HG02943 (cell line): Measurements from ENCODE around the gene COPA.

Experiments used
- ATAC-seq: cut with Tn5 transposase; IDR thresholded peaks from one replicate; pipeline ENCODE4 v1.9.1; 2021; ENCODE audit warnings: mild to moderate bottlenecking, low read depth, moderate library complexity; ENCODE audit not compliant: unreplicated experiment

Gene COPA

DNA sequence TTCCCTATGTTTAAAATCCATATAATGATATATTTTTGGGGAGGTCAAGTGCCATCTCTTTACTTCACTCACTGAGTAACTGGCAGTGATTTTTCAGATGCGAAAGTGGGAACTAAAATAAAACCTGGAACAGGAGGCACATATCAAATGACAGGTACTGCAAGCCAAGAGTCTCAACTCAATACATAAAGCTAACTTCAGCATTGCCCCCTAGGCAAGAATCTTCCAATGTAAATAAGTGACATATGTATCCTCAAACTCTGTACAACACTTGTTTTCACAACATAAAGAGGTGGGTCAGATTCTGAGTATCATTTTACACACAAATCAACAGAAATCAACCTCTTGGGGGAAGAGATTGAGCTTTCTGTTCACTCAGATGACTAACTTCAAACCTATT lies 98.8 kb downstream of the COPA start:
- ATAC-seq = no peak

DNA sequence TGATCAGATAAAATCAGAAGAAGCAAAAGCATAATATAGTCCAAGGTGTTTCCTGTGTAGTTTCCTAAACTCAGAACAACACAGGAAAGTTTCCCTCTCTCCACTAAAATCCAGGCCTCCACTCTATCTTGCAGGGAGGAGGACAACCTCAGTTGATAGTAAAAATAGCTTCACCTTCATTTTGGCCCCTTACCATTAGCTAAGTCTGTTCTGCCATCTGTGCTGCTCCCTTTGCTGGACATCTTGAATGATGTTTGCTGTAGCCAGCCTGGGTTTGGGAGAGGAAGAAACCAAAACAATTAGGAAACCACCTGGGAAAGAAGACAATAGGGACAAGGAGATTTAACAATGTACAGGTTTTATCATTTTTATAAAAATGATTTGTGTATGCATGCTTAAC lies 99.3 kb downstream of the COPA start:
- no peak for ATAC-seq

DNA sequence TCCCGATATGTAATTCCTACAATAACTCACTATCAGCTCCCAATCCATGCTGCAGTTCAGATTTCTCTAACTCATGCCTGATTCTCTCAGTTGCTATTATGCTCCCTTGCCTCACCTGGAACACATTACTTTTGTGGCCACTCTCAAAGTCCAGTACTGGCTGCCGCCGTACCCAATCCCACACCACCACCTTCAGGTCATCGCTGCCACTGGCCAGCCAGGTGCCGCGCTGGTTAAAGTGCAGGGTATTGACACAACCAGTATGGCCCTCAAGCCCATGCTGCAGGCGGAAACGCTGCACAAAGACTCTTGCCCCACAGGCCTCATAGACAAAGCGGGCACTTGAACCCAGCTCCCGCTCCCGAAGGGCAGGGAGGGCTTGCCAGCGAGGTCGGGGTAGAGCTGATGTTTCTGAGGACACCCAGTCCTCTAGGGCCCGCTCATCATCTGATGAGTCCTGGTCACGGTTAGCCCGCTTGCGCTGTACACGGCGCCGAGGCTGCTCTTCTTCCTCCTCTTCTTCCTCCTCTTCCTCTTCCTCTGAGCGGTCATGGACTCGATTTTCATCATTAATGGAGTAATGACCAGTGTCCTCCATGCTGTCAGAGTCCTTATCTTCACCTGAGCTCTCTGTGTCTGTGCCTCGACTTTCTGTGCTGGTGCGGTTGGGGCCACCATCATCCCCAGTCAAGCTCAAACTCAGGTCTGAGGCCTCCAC lies 103.3 kb downstream of the COPA start:
- ATAC-seq = no peak
